Fibroblast of villous mesenchyme (primary cell): ENCODE results near the gene CAPN8. TPM values are rescaled to one million over a fixed set of nuclear protein-coding genes. Genes with fewer than 3 reads are reported as not detected.

ENCODE experiments used
- DNase-seq: peaks from one replicate; pipeline ENCODE4 v3.0.0-alpha.2; 2010; ENCODE audit warnings: low read depth
- H3K4me3 ChIP-seq: 2 replicates; pipeline ENCODE4 v1.5.1; 2011; ENCODE audit warnings: low read depth, mild to moderate bottlenecking, low read length
- CTCF ChIP-seq: IDR thresholded peaks from 2 replicates; pipeline ENCODE4 v1.5.1; 2012; ENCODE audit warnings: low read depth, mild to moderate bottlenecking, low read length; ENCODE audit not compliant: insufficient read depth
- total RNA-seq: library from RNA; depleted of rRNA; stranded (reverse); fragments of >200 nt; gene quantifications from 2 replicates; pipeline ENCODE4 v1.2.3, GENCODE V29; 2012

CAPN8 gene
- total RNA-seq, 1 donor = not detected

GRCh38 chr1:223707256-223708000, 41.9 kb upstream of the CAPN8 start:
- peak; percentile 99 for DNase-seq
- H3K4me3 ChIP-seq = peak overlapping the region; percentile 24
- no peak for TF ChIP-seq CTCF

- H3K4me3 ChIP-seq = peak overlapping the region; percentile 23
- no peak for TF ChIP-seq CTCF
- DNase-seq = peak; percentile 96
Observed at GRCh38 chr1:223706077-223706973, 40.8 kb upstream of the CAPN8 start.

- no peak overlapping the region for H3K4me3 ChIP-seq
- DNase-seq = peak; percentile 45
- no peak for TF ChIP-seq CTCF
Observed at GRCh38 chr1:223704921-223705878, 39.7 kb upstream of the CAPN8 start.

GRCh38 chr1:223703668-223704013, 38.1 kb upstream of the CAPN8 start:
- TF ChIP-seq CTCF = no peak
- H3K4me3 ChIP-seq = no peak overlapping the region
- DNase-seq = no peak

GRCh38 chr1:223702735-223703667, 37.5 kb upstream of the CAPN8 start:
- no peak for TF ChIP-seq CTCF
- peak overlapping the region; percentile 6 for H3K4me3 ChIP-seq
- DNase-seq = peak; percentile 28
